HCT116 (cell line): ENCODE measurements around the gene EEA1. TPM values are rescaled to one million over a fixed set of nuclear protein-coding genes. Genes with fewer than 3 reads are reported as not detected.

Experiments used
- ATAC-seq: fragments of 200-7000 bp; cut with Tn5 transposase; 2 replicates; pipeline ENCODE4 v1.9.1; 2020; ENCODE audit warnings: mild to moderate bottlenecking, moderate library complexity
- BruUV-seq: library from RNA; stranded (reverse); fragments of 400-500 nt; replicated peaks from 2 replicates; lab custom pipeline; 2021; lab: Mats Ljungman, UMichigan
- CTCF ChIA-PET: fragments of 300-600 bp; sonication (Branson Sonifier 250); formaldehyde crosslinking; loops from one replicate; lab custom pipeline; 2021; ENCODE audit warnings: antibody characterized with exemption; lab: Charles Lee
- POLR2A ChIA-PET: fragments of 300-600, 350-600 bp; sonication (Branson Sonifier 250); formaldehyde crosslinking; loops from one replicate; lab custom pipeline; 2021; ENCODE audit warnings: antibody characterized with exemption; lab: Charles Lee
- RAD21 ChIA-PET, 2 experiments: fragments of 300-600 bp; sonication (Branson Sonifier 250); formaldehyde crosslinking; loops; one replicate each; lab custom pipeline; 2023; ENCODE audit warnings: low total read pairs in 2 of 2; ENCODE audit not compliant: uncharacterized antibody in 2 of 2, unreplicated experiment in 2 of 2, low non-redundant PET in 1 of 2; lab: Charles Lee
- DNase-seq: peaks from one replicate; pipeline ENCODE4 v3.0.0-alpha.2; 2010; ENCODE audit warnings: low read depth, low spot score
- H2AFZ ChIP-seq: fragments of 200-600 bp; shearing (Covaris generic), sonication (generic); 2 replicates; pipeline ENCODE4 v1.6.1; 2017; ENCODE audit warnings: low read depth, mixed run types, mixed read lengths, antibody characterized with exemption, low read length; ENCODE audit not compliant: poor library complexity, severe bottlenecking
- H3K27ac ChIP-seq: 2 replicates; pipeline ENCODE4 v1.5.1; 2012; ENCODE audit warnings: low read depth, low read length
- H3K27me3 ChIP-seq: fragments of 200-600 bp; sonication (generic); 2 replicates; pipeline ENCODE4 v1.6.1; 2016; ENCODE audit warnings: mixed run types, low read length, mixed read lengths; ENCODE audit not compliant: insufficient read depth
- H3K36me3 ChIP-seq, 2 experiments: fragments of 200-500 bp in 1 of 2; fragments of 200-600 bp in 1 of 2; sonication (Bioruptor generic) in 1 of 2; sonication (generic) in 1 of 2; 2 replicates each; pipeline versions ENCODE4 v1.5.1 to v1.6.1; 2014 to 2016; ENCODE audit warnings: low read length in 2 of 2, inconsistent platforms in 1 of 2, mixed read lengths in 1 of 2, mixed run types in 1 of 2; ENCODE audit not compliant: insufficient read depth in 2 of 2, control insufficient read depth in 1 of 2
- H3K4me1 ChIP-seq, 2 experiments: fragments of 200-600 bp in 1 of 2; sonication (generic) in 1 of 2; 2 replicates each; pipeline versions ENCODE4 v1.5.1 to v1.6.1; 2012 to 2017; ENCODE audit warnings: low read length in 2 of 2, inconsistent platforms in 1 of 2, mild to moderate bottlenecking in 1 of 2, mixed read lengths in 1 of 2, mixed run types in 1 of 2, moderate library complexity in 1 of 2; ENCODE audit not compliant: insufficient read depth in 2 of 2, control insufficient read depth in 1 of 2
- H3K4me2 ChIP-seq: fragments of 200-600 bp; sonication (generic); 2 replicates; pipeline ENCODE4 v1.6.1; 2017; ENCODE audit warnings: mixed run types, low read length, mixed read lengths
- H3K4me3 ChIP-seq, 2 experiments: fragments of 200-600 bp in 1 of 2; sonication (generic) in 1 of 2; replicated peaks in 1 of 2; 2 replicates each; pipeline ENCODE4 v1.5.1; 2011 to 2016; ENCODE audit warnings: low read length in 2 of 2, control low read depth in 1 of 2, low read depth in 1 of 2, mild to moderate bottlenecking in 1 of 2, mixed read lengths in 1 of 2, mixed run types in 1 of 2
- H3K79me2 ChIP-seq: fragments of 200-600 bp; sonication (generic); 2 replicates; pipeline ENCODE4 v1.6.1; 2017; ENCODE audit warnings: mild to moderate bottlenecking, mixed run types, low read length, moderate library complexity, mixed read lengths; ENCODE audit not compliant: insufficient read depth
- H3K9ac ChIP-seq: fragments of 200-600 bp; sonication (generic); 2 replicates; pipeline ENCODE4 v1.6.1; 2016; ENCODE audit warnings: low read length, mixed read lengths
- H3K9me2 ChIP-seq: fragments of 200-600 bp; sonication (generic), shearing (Covaris generic); 2 replicates; pipeline ENCODE4 v1.6.1; 2017; ENCODE audit warnings: mixed run types, mild to moderate bottlenecking, moderate library complexity; ENCODE audit not compliant: insufficient read depth
- H3K9me3 ChIP-seq, 2 experiments: fragments of 200-500 bp in 1 of 2; fragments of 200-600 bp in 1 of 2; sonication (Bioruptor generic) in 1 of 2; sonication (generic) in 1 of 2; 2 replicates each; pipeline ENCODE4 v1.6.1; 2014 to 2017; ENCODE audit warnings: low read length in 2 of 2, mixed read lengths in 2 of 2, inconsistent platforms in 1 of 2, low read depth in 1 of 2, mild to moderate bottlenecking in 1 of 2, mixed run types in 1 of 2, moderate library complexity in 1 of 2; ENCODE audit not compliant: control insufficient read depth in 1 of 2, insufficient read depth in 1 of 2
- H4K20me1 ChIP-seq: fragments of 200-600 bp; sonication (generic), shearing (Covaris generic); 2 replicates; pipeline ENCODE4 v1.6.1; 2017; ENCODE audit warnings: mixed run types, mild to moderate bottlenecking, moderate library complexity; ENCODE audit not compliant: insufficient read depth
- ATF3 ChIP-seq: IDR thresholded peaks from 2 replicates; pipeline ENCODE4 v1.6.1; 2012
- CBX3 ChIP-seq: IDR thresholded peaks from 2 replicates; pipeline ENCODE4 v1.6.1; 2012; ENCODE audit warnings: low read depth
- CTCF ChIP-seq, 3 experiments: fragments of 200-600 bp in 1 of 3; sonication (generic) in 1 of 3; IDR thresholded peaks in 2 of 3; conservative IDR thresholded peaks in 1 of 3; 2 replicates each; pipeline ENCODE4 v1.5.1; 2012 to 2017; ENCODE audit warnings: low read depth in 2 of 3, low read length in 2 of 3, antibody characterized with exemption in 1 of 3, borderline replicate concordance in 1 of 3, control low read depth in 1 of 3, mild to moderate bottlenecking in 1 of 3, mixed read lengths in 1 of 3, mixed run types in 1 of 3, moderate library complexity in 1 of 3; ENCODE audit not compliant: insufficient read depth in 1 of 3
- ELF1 ChIP-seq: IDR thresholded peaks from 2 replicates; pipeline ENCODE4 v1.6.1; 2012; ENCODE audit warnings: low read depth, borderline replicate concordance
- EZH2 ChIP-seq: fragments of 200-600 bp; sonication (generic); IDR thresholded peaks from 2 replicates; pipeline ENCODE4 v1.6.1; 2017; ENCODE audit warnings: antibody characterized with exemption, mixed run types
- POLR2A ChIP-seq: IDR thresholded peaks from 2 replicates; pipeline ENCODE4 v1.7.0; 2011; ENCODE audit warnings: borderline replicate concordance; ENCODE audit not compliant: insufficient read depth, insufficient read length; ENCODE audit errors: extremely low read depth
- REST ChIP-seq: IDR thresholded peaks from 2 replicates; pipeline ENCODE4 v1.6.1; 2012; ENCODE audit warnings: low read depth
- SP1 ChIP-seq: IDR thresholded peaks from 2 replicates; pipeline ENCODE4 v1.6.1; 2012; ENCODE audit warnings: low read depth
- TCF7L2 ChIP-seq: IDR thresholded peaks from 2 replicates; pipeline ENCODE4 v1.7.0; 2011; ENCODE audit warnings: borderline replicate concordance, inconsistent platforms; ENCODE audit not compliant: insufficient read depth, insufficient read length; ENCODE audit errors: extremely low read depth
- YY1 ChIP-seq: IDR thresholded peaks from 2 replicates; pipeline ENCODE4 v1.6.1; 2011; ENCODE audit warnings: low read length, low read depth, moderate library complexity, mild to moderate bottlenecking; ENCODE audit not compliant: insufficient replicate concordance; ENCODE audit errors: extremely low read depth
- ZFX ChIP-seq: fragments of 450-650 bp; IDR thresholded peaks from 2 replicates; pipeline ENCODE4 v1.6.1; 2017
- ZNF274 ChIP-seq: fragments of 200-500 bp; sonication (Bioruptor generic); IDR thresholded peaks from 2 replicates; pipeline ENCODE4 v1.6.1; 2014; ENCODE audit warnings: mild to moderate bottlenecking, low read depth, low read length, inconsistent platforms
- intact Hi-C: fragments of 100-400 bp; cut with micrococcal nuclease; formaldehyde crosslinking; loops from 2 replicates; pipeline ENCODE4 v1.10.0; 2022
- total RNA-seq: library from RNA; stranded (reverse); gene quantifications from one replicate; pipeline ENCODE4 v1.2.1, GENCODE V29; 2021; ENCODE audit not compliant: unreplicated experiment

Gene EEA1
- total RNA-seq, 1 experiment from 2014 or later: 13.8 TPM

GRCh38 chr12:92863251-92863650 lies 65.8 kb downstream of the EEA1 start:
- Histone ChIP-seq H3K27me3 (no peaks in the 10 kb centered on the region), H3K4me1 (no peaks in the 10 kb centered on the region), H3K9ac (no peak overlapping the region), H3K27ac (no peak overlapping the region), H2AFZ (no peak overlapping the region), H3K4me3 (no peak overlapping the region), H3K9me3 (no peaks in the 10 kb centered on the region), H3K9me2 (no peaks in the 10 kb centered on the region; the same call in 1 of the 2 replicates), H3K36me3 (no peaks in the 10 kb centered on the region), H4K20me1 (no peaks in the 10 kb centered on the region), H3K79me2 (no peaks in the 10 kb centered on the region), H3K4me2 (no peak overlapping the region)
- BruUV-seq: no TSS peak
- POLR2A ChIA-PET: no interaction called here
- CTCF ChIA-PET: no interaction called here
- RAD21 ChIA-PET: no interaction called here
- no peak for DNase-seq
- TF ChIP-seq CBX3: no peak
- TF ChIP-seq ELF1: no peak
- TF ChIP-seq POLR2A: no peak
- no peak for TF ChIP-seq EZH2
- TF ChIP-seq ATF3: no peak
- TF ChIP-seq CTCF (IDR thresholded peaks at IDR 0.05 in 2 of 3, conservative IDR thresholded peaks at IDR 0.05 in 1 of 3; ENCODE audit: borderline replicate concordance in 1 of 3, insufficient read depth in 1 of 3, low read depth in 2 of 3, low read length in 2 of 3): no peak
- TF ChIP-seq REST: no peak
- TF ChIP-seq SP1: no peak
- no peak for TF ChIP-seq ZNF274
- no peak for TF ChIP-seq ZFX
- no peak for TF ChIP-seq TCF7L2
- TF ChIP-seq YY1: no peak
- intact Hi-C loops: no loop called here
- no peak for ATAC-seq
